Measurements from ENCODE around the gene PRDM1.

- TF ChIP-seq CTCF (conservative IDR thresholded peaks at IDR 0.05 in 1 of 2, IDR thresholded peaks at IDR 0.05 in 1 of 2; ENCODE audit: extremely low read depth in 1 of 2, insufficient read depth in 1 of 2, low read depth in 1 of 2, low read length in 2 of 2) (no peak), EZH2 (IDR thresholded peaks at IDR 0.05; ENCODE audit: borderline replicate concordance, low read length) (no peak)
These were observed 22.9 kb downstream of the PRDM1 start for GRCh38 chr6:106109029-106109428.

Measured in mammary epithelial cell (primary cell).